Parathyroid adenoma (tissue), 2 donors: ENCODE results near the gene NCAN.
A peak's percentile ranks its signal among the peaks of the same experiment; 100 is the strongest.

Experiments
- H2AFZ ChIP-seq: fragments of 300-600 bp; sonication (generic); one replicate; pipeline ENCODE4 v1.7.0; 2017; ENCODE audit warnings: antibody characterized with exemption, mild to moderate bottlenecking
- H3K27ac ChIP-seq: fragments of 300-600 bp; sonication (generic); one replicate; pipeline ENCODE4 v1.7.0; 2017
- H3K27me3 ChIP-seq: fragments of 300-600 bp; sonication (generic); one replicate; pipeline ENCODE4 v1.7.0; 2017; ENCODE audit warnings: low read length; ENCODE audit not compliant: control insufficient read depth, insufficient read depth
- H3K36me3 ChIP-seq: fragments of 300-600 bp; sonication (generic); one replicate; pipeline ENCODE4 v1.7.0; 2017; ENCODE audit warnings: low read length; ENCODE audit not compliant: control insufficient read depth, insufficient read depth
- H3K4me1 ChIP-seq: fragments of 300-600 bp; sonication (generic); one replicate; pipeline ENCODE4 v1.7.0; 2017; ENCODE audit warnings: control low read depth
- H3K4me2 ChIP-seq: fragments of 300-600 bp; sonication (generic); one replicate; pipeline ENCODE4 v1.7.0; 2017; ENCODE audit warnings: low read length
- H3K4me3 ChIP-seq: fragments of 300-600 bp; sonication (generic); one replicate; pipeline ENCODE4 v1.7.0; 2017; ENCODE audit warnings: low read depth, low read length
- H3K79me2 ChIP-seq: fragments of 300-600 bp; sonication (generic); one replicate; pipeline ENCODE4 v1.7.0; 2017; ENCODE audit warnings: control low read depth
- H3K9ac ChIP-seq: fragments of 300-600 bp; sonication (generic); one replicate; pipeline ENCODE4 v1.7.0; 2017; ENCODE audit warnings: mild to moderate bottlenecking
- H3K9me3 ChIP-seq: fragments of 300-600 bp; sonication (generic); one replicate; pipeline ENCODE4 v1.7.0; 2017; ENCODE audit warnings: low read length; ENCODE audit not compliant: control insufficient read depth
- CTCF ChIP-seq: fragments of 300-600 bp; sonication (generic); IDR thresholded peaks from one replicate; pipeline ENCODE4 v1.7.0; 2017; ENCODE audit warnings: antibody characterized with exemption, mild to moderate bottlenecking
- donor health status: primary hyperparathyroidism.

NCAN gene

DNA sequence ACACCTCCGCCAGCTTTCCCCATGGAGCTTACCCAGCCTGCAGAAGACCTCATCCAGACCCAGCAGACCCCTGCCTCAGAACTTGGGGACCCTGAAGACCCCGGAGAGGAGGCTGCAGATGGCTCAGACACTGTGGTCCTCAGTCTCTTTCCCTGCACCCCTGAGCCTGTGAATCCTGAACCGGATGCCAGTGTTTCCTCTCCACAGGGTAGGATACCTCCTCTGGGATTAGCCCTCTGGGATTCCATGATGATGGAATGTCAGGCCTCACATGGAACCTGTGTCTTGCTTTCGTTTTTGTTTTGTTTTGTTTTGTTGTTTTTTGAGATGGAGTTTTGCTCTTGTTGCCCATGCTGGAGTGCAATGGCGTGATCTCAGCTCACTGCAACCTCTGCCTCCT is 17.8 kb upstream of the NCAN start:
- H3K36me3 ChIP-seq = no peaks in the 10 kb centered on the region
- no peak overlapping the region for H3K27ac ChIP-seq
- no peaks in the 10 kb centered on the region for H3K27me3 ChIP-seq
- TF ChIP-seq CTCF = no peak
- no peak overlapping the region for H2AFZ ChIP-seq
- H3K4me1 ChIP-seq = peaks cover 5% of the 10 kb centered on the region
- no peak overlapping the region for H3K4me3 ChIP-seq
- peaks cover 16% of the 10 kb centered on the region for H3K79me2 ChIP-seq
- H3K9me3 ChIP-seq = no peaks in the 10 kb centered on the region
- no peak overlapping the region for H3K4me2 ChIP-seq
- H3K9ac ChIP-seq = no peak overlapping the region

DNA sequence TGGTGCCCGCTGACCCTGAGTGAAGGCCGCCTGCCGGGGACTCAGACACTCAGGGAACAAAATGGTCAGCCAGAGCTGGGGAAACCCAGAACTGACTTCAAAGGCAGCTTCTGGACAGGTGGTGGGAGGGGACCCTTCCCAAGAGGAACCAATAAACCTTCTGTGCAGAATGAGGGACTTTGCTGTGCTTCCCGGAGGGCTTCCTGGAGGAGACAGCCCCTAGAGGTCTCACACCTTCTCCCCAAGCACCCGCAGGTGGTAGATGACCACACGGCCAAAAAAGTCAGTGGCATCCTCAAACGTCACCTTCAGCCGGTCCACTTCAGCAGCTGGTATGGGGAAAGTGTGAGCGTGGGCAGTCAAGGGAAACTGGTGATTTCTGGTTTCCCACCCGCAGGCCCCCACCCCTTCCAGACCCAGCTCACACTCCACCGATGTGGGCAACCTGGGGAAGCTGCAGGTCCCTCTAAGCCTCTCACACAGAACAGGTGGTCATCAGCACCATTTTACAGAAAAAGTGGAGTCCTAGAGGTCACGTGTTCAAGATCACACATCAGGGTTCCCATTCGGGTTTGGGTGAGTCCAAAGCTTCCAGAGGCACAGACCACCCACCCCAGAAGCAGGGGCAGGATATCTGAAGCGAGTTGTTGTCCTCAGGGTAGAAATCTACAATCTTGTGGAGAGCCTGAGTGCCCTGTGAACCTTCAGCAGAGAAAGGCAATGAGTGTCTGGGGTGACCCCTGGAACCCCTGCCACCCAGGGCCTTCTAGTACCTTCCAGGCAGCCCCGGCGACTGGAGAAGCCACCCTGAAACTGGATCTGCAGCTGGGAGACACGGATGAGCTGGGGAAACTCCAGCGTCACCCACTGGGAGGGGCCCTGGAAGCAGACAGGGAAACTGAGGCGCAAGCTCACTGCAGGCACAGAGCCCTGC is 9.8 kb upstream of the NCAN start:
- TF ChIP-seq CTCF = no peak
- Histone ChIP-seq H3K36me3 (no peaks in the 10 kb centered on the region), H3K9ac (no peak overlapping the region), H3K27me3 (no peaks in the 10 kb centered on the region), H3K4me2 (no peak overlapping the region), H3K9me3 (no peaks in the 10 kb centered on the region), H3K27ac (no peak overlapping the region), H2AFZ (peak overlapping the region; percentile 85), H3K4me3 (no peak overlapping the region), H3K4me1 (peaks cover 5% of the 10 kb centered on the region), H3K79me2 (no peaks in the 10 kb centered on the region)

- Histone ChIP-seq H3K4me2 (peak overlapping the region; percentile 90), H3K9me3 (no peaks in the 10 kb centered on the region), H3K79me2 (no peaks in the 10 kb centered on the region), H3K4me3 (peak overlapping the region; percentile 70), H2AFZ (peak overlapping the region; percentile 85), H3K36me3 (no peaks in the 10 kb centered on the region), H3K9ac (no peak overlapping the region), H3K27ac (peak overlapping the region; percentile 67), H3K4me1 (peaks cover 5% of the 10 kb centered on the region), H3K27me3 (no peaks in the 10 kb centered on the region)
- TF ChIP-seq CTCF = no peak
These were observed 9.1 kb upstream of the NCAN start for GRCh38 chr19:19202707-19203011.

GRCh38 chr19:19203012-19203856 is 8.5 kb upstream of the NCAN start, which contains the start of gene NR2C2AP:
Gene NR2C2AP, minus strand, starts transcription at chr19:19203414. Its CDS starts 354 bp downstream, at chr19:19203060.
- Histone ChIP-seq H3K4me3 (peak within 1 kb of the TSS; percentile 70), H3K27ac (peak within 1 kb of the TSS; percentile 67), H3K4me2 (peak within 1 kb of the TSS; percentile 90), H3K27me3 (no peaks in the 10 kb centered on the region), H3K9ac (peak within 1 kb of the TSS; percentile 49), H3K4me1 (peaks cover 5% of the 10 kb centered on the region), H3K36me3 (no peaks in the 10 kb centered on the region), H2AFZ (peak within 1 kb of the TSS; percentile 85), H3K79me2 (no peaks in the 10 kb centered on the region), H3K9me3 (no peaks in the 10 kb centered on the region)
- TF ChIP-seq CTCF = no peak
